ENCODE data around the gene ZNF496. TPM values are rescaled to one million over a fixed set of nuclear protein-coding genes. Genes with fewer than 3 reads are reported as not detected.
A peak's percentile ranks its signal among the peaks of the same experiment; 100 is the strongest.

ZNF496 gene
- total and polyA plus RNA-seq, 8 donors = 5.8 to 25.8 (median 11.9) TPM

GRCh38 chr1:247360991-247361731 lies 29.5 kb upstream of the ZNF496 start:
- Histone ChIP-seq H3K9me3 (peaks cover 0 to 4% (median 1%) of the 10 kb centered on the region in 4 donors), H3K4me3 (peak overlapping the region in 1 of 4 donors; percentile 19), H3K36me3 (no peaks in the 10 kb centered on the region), H3K4me1 (peaks cover 6 to 10% (median 7%) of the 10 kb centered on the region in 4 donors), H3K27me3 (peaks cover 0 to 41% (median 9%) of the 10 kb centered on the region in 3 donors), H3K27ac (peak overlapping the region in 4 of 5 donors; percentile 26 to 79 (median 64))
- intact Hi-C loops (cut with DNase I; ENCODE audit: low total_unique reads) = no loop called here
- WGBS, 5 donors = 31 to 41% (median 38%) methylated on average over 11 of the region's 11 CpGs
- DNase-seq = peak in 1 of 2 donors; percentile 82
- TF ChIP-seq CTCF (IDR thresholded peaks at IDR 0.05) (no peak), POLR2AphosphoS5 (IDR thresholded peaks at IDR 0.05) (no peak)

GRCh38 chr1:247360116-247360898 lies 28.6 kb upstream of the ZNF496 start:
- Histone ChIP-seq H3K36me3 (no peaks in the 10 kb centered on the region), H3K4me3 (peak overlapping the region in 2 of 4 donors; percentile 1 to 19), H3K4me1 (peaks cover 6 to 10% (median 7%) of the 10 kb centered on the region in 4 donors), H3K27ac (peak overlapping the region; percentile 30 to 79 (median 63)), H3K27me3 (peaks cover 0 to 33% (median 7%) of the 10 kb centered on the region in 3 donors), H3K9me3 (no peaks in the 10 kb centered on the region)
- TF ChIP-seq EP300 (IDR thresholded peaks at IDR 0.05) (no peak), POLR2AphosphoS5 (IDR thresholded peaks at IDR 0.05) (peak in 1 of 3 donors; percentile 23)
- WGBS, 5 donors = 63 to 73% (median 65%) methylated on average over 13 of the region's 13 CpGs
- intact Hi-C loops (cut with DNase I; ENCODE audit: low total_unique reads) = no loop called here
- DNase-seq = no peak

- DNase-seq = no peak
- H3K9me3 ChIP-seq = no peaks in the 10 kb centered on the region
- H3K4me3 ChIP-seq = no peak overlapping the region
- peak overlapping the region in 2 of 5 donors; percentile 49 to 79 for H3K27ac ChIP-seq
- peaks cover 6 to 10% (median 7%) of the 10 kb centered on the region in 4 donors for H3K4me1 ChIP-seq
- H3K36me3 ChIP-seq = no peaks in the 10 kb centered on the region
- peaks cover 0 to 27% (median 7%) of the 10 kb centered on the region in 3 donors for H3K27me3 ChIP-seq
- 89 to 97% (median 94%) methylated on average over 6 of the region's 6 CpGs for WGBS, 5 donors
- intact Hi-C loops (cut with DNase I; ENCODE audit: low total_unique reads) = no loop called here
- no peak for TF ChIP-seq POLR2AphosphoS5 (IDR thresholded peaks at IDR 0.05)
- no peak for TF ChIP-seq POLR2A (IDR thresholded peaks at IDR 0.05)
- no peak for TF ChIP-seq EP300 (IDR thresholded peaks at IDR 0.05)
- TF ChIP-seq CTCF (IDR thresholded peaks at IDR 0.05) = no peak
These were observed 27.9 kb upstream of the ZNF496 start for GRCh38 chr1:247359559-247359958.

- Histone ChIP-seq H3K27me3 (peaks cover 0 to 27% (median 7%) of the 10 kb centered on the region in 3 donors), H3K27ac (no peak overlapping the region), H3K4me1 (peaks cover 6 to 10% (median 7%) of the 10 kb centered on the region in 4 donors), H3K36me3 (no peaks in the 10 kb centered on the region), H3K9me3 (no peaks in the 10 kb centered on the region), H3K4me3 (no peak overlapping the region)
- TF ChIP-seq CTCF (IDR thresholded peaks at IDR 0.05) = no peak
- no peak for TF ChIP-seq EP300 (IDR thresholded peaks at IDR 0.05)
- no peak for TF ChIP-seq POLR2A (IDR thresholded peaks at IDR 0.05)
- no peak for TF ChIP-seq POLR2AphosphoS5 (IDR thresholded peaks at IDR 0.05)
- intact Hi-C loops (cut with DNase I; ENCODE audit: low total_unique reads) = no loop called here
- DNase-seq = no peak
- WGBS, 5 donors = 74 to 82% (median 79%) methylated on average over 5 of the region's 5 CpGs
These were observed 27.3 kb upstream of the ZNF496 start for GRCh38 chr1:247358920-247359319.
